Activated naive CD4-positive, alpha-beta T cell treated with anti-CD3 and anti-CD28 coated beads, Interleukin-2, amount 50 U/mL, for 16 hours (primary cell): ENCODE results near the gene GPR55.

Source experiments
- DNase-seq: peaks from one replicate; pipeline ENCODE4 v3.0.0-alpha.2; 2020

Gene GPR55

DNA sequence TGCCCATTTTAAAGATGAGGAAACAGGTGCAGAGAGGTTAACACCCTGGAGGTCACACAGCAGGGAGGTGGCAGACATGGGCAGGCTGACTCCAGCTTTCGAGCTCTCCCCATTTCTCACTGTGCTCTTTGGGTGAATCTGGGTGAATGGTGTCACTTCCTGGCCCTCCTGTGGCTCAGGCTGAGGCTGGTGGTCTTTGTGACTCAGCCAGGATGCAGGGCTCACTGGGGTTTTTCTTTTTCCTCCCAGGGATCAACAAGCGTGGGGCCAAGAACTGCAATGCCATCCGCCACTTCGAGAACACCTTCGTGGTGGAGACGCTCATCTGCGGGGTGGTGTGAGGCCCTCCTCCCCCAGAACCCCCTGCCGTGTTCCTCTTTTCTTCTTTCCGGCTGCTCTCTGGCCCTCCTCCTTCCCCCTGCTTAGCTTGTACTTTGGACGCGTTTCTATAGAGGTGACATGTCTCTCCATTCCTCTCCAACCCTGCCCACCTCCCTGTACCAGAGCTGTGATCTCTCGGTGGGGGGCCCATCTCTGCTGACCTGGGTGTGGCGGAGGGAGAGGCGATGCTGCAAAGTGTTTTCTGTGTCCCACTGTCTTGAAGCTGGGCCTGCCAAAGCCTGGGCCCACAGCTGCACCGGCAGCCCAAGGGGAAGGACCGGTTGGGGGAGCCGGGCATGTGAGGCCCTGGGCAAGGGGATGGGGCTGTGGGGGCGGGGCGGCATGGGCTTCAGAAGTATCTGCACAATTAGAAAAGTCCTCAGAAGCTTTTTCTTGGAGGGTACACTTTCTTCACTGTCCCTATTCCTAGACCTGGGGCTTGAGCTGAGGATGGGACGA, 47.1 kb downstream of the GPR55 start:
- DNase-seq = no peak

DNA sequence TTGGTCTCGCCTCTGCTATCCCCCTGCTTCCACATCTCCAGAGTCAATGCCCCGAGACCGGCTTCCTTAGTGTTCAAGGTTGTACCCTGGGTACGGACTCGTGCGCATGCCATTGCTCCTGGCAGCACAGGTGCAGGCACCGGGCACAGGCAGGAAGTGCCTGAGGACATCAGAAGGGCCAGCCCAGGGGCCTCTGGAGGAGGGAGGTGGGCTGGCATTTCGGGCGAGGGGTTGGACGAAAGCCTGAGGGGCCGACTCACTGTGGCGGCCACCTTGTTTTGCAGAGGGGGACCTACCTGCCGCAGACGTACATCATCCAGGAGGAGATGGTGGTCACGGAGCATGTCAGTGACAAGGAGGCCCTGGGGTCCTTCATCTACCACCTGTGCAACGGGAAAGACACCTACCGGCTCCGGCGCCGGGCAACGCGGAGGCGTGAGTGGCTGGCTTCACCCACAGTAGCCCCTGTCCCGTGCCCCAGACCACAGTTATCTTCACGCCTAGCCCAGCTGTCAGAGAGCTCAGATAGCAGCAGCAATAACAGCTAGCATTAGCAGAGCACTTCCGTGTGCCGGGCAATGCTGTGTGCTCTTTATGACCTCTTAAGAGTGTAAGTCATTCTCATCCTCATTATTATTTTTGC, 47.8 kb downstream of the GPR55 start:
- DNase-seq = no peak

DNA sequence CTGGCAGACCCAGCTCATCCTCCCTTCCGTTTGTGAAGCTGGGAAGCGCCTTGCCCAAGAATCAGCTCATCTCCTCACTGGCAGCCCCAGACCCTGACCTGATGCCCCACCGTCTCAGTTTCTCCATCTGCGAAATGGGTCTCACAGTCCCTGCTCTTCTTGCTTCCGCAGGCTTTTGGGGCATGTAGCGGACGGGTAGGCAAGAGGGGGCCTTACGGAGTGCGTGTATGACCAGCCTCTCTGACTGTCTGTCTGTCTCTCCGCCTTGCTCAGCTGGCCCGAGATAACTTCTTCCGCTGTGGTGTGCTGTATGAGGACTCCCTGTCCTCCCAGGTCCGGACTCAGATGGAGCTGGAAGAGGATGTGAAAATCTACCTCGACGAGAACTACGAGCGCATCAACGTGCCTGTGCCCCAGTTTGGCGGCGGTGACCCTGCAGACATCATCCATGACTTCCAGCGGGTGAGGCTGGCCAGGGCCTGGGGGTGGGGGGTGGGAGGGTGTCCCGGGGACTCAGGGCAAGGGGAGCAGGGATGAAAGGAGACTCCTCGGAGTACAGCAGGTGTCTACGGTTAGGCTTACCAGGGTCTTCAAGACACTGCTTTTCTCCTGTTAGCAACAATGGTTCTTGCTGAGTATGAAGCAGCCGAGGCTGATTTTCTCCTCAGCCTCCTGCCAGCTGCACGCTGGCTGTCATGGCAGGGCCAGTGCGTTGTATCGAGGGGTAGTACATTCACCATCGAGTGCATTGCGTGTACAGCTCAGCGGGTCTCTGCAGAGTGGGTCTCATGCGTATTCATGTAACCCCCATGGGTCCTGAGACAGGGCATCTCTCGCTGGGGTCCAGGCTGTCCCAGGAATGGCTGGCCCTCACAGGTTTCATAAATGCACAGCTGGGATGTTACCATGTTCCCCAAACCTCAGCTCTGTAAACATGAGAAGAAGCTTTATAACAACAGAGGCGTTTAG, 49.4 kb downstream of the GPR55 start:
- no peak for DNase-seq

DNA sequence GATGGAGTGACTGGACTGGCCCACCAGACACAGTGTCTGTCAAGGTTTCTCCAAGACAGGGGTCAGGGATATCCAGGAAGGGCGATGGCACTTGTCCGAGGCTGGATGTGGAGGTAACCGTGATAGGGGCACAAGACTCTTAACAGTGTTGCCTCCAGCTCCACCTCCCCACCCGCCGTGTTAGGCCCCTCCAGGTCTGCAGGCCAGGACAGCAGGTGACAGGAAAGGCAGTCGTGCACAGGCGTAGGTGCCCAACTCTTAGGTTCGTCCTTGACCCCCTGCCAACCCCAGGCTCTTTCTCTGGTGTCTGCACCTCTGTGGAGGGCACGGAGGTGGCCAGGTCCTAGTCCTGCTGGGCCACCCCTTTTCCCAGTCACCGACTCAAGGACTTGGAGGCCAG, 50.2 kb downstream of the GPR55 start:
- DNase-seq = no peak

DNA sequence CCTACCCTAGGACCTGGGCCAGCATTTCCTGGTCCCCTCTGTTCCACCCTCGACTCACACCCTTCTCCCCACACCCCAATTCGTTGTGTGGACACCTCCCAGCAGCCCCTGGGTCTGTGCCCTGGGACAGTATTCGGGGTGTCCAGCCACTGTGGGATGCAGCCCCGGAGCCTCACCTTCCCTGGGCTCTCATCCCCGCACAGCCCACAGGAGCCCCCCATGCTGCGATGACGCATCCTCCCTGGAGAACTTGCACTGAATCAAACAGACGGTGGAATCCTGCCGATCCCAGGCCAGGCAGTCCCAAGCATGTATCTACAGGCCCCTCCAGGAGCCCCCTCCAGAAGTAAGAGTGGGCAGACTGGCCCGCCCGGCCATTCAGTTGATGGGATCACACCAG, 50.6 kb downstream of the GPR55 start:
- DNase-seq = no peak

DNA sequence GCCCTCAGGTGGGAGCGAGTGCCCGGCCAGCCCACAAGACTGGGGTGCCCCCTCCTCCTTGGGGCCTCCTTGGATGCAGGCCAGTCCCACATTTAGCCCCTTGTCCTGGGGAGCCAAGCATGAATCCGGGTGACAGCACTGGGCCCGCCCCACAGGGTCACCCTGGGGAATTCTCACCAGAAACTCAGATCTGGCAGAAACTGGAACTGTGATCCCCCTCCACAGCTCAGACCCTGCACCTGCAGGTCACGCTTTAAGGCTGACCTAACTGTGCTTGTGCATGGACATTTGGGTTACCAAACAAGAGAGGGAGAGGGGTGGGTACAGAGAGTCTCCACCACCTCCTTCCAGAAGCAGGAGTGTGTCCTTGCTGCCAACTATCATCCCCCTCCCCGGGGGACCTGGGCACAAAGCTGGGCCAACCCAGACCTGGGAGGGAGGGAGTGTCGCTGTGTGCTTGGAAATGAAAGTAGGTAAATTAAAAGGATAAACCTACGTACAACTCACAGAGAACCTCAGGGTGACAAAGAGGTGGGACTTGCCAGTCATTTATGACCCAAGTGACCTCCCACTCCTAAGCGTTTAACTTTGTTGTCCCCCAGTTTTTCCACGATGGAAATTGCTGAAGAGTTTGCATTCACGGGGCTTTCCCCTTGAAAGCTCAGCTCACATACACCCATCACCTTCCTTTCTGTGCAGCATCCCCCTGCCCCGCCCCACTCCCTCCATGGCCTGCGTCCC, 51.2 kb downstream of the GPR55 start:
- no peak for DNase-seq

DNA sequence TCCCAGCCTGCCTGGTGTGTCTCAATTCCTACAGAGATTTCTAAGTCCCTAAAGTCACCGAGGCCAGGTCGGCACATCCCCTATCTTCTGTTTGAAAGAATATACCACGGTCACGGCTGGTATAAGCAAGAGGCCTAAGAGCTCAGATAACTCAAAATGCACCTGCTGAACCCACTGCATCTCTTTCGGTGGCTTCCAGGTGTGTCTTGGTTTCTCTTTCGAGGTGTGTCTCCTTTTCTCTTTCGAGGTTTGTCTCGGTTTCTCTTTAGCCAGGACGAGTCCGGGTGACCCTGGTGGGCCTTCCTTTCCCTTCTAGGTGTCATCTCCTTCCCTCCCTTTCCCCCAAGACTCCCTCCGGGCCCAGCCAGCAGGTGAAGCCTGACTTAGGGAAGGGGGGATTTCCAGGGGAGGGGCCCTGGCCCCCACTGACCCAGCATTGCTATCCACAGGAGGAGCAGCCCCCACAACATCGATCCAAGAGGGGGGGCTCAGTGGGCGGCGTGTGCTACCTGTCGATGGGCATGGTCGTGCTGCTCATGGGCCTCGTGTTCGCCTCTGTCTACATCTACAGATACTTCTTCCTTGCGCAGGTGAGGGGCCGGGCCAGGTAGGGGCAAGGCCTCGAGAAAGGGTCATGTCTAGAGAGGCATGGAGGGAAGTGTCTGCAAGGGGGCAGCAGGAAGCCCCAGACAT, 51.9 kb downstream of the GPR55 start:
- no peak for DNase-seq

DNA sequence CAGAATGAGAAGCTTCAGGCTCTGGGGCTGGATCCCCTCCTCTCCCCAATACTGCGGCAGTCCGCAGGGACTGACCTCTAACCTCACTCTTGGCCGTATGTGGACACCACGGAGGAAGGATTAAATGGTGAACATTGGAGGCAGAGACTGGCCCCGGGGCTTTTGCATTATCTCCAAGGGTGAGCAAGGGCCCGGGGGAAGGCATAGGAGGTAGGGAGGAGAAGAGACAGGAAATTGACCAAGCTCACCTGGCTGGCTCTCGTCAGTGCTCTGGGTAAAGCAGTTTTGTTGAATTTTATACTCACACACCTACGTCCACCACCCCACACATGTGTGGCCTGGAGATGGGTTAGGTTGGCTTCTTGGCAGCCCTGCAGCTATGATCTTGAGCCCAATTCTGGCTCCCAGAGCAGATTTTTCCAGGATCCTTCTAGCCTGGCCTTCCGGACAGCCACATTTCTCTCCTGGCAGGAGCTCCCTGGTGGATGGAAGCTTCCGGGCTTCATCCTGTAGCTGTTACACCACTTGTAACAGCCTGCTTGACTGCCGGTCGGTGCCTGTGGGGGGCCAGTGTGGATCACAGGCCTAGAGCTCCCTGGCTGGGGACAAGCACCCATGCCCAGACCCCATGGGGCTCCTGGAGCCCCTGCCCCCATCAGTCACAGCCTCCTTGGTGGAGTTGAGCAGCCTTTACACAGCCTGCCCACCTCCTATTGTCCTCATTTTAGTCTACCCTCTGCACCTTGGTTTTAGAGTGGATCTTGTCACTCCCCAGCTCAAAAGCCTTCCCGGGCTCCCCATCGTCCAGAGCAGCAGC, 52.7 kb downstream of the GPR55 start:
- no peak for DNase-seq

DNA sequence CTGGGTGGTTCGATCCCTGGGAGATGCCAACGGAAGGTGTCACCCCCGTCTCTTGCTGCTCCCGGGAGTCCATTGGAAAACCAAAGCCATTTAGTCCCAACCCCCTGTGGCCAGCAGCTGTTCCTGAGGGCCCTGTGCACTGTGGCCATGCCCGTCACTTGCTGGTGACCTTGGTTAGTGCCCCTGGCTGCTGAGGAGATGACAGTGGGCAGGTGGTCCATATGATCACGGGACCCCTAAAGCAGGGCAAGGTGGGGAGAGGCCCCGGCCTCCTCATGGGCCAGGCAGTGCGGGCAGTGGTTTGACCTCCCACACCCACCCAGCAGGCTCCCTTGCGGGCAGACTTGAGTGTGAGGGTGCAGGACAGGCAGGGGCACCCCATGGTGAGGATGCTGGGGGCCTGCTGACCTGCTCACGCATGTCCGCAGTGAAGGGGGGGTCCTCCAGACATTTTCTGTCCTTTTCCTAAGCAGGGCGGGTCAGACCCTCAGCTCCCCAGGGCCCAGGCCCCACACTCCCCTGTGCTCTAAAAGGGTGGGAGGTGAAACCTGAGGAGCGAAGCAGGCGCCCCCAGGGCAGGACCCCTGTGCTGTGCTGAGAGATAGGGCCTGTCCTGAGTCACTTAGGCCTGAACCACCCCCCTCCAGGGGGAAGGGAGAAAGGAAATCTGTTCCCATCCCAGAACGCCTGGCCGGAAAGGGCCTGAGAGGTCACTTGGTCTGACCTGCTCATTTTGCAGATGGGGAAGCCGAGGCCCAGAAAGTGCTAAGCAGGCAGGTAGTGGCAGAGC, 53.5 kb downstream of the GPR55 start:
- no peak for DNase-seq

DNA sequence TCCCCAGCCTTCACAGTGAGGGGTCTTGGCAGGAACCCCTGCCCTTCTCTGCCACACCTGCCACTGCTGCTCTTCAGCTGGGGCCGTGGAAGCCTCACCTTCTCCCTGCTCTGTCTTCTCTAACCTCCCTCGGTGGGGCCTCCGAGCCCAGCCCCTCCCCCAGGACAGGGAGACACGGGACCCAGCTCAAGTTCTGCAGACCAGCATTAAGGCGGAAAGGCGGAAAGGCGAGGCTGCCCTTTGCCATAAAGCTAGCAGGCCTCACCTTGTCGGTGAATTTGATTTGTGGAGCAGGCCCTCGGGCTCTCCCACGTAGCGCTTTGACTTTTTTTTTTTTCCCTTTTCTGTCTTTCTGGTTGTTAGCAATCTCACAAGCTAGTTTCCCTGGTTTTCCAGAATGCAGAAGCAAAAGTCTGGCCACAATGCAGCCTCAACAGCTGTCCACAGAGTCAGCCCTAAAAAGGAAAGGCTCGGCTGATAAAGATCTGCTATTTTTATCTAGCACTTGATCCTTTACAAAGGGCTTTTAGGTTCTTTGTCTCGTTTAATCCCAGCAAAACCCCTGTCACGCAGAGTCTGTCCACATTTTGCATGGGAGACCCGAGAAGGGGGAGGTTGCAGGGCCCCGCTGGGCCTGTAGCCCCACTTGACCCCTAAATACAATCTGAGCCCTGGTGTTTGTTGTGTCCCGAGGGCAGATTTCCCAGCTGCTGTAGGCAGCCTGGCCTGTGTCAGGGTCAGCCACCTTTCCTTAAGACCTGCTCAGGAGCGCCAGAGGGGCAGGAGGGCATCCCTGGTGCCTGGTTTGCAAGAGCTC, 54.3 kb downstream of the GPR55 start:
- DNase-seq = no peak

DNA sequence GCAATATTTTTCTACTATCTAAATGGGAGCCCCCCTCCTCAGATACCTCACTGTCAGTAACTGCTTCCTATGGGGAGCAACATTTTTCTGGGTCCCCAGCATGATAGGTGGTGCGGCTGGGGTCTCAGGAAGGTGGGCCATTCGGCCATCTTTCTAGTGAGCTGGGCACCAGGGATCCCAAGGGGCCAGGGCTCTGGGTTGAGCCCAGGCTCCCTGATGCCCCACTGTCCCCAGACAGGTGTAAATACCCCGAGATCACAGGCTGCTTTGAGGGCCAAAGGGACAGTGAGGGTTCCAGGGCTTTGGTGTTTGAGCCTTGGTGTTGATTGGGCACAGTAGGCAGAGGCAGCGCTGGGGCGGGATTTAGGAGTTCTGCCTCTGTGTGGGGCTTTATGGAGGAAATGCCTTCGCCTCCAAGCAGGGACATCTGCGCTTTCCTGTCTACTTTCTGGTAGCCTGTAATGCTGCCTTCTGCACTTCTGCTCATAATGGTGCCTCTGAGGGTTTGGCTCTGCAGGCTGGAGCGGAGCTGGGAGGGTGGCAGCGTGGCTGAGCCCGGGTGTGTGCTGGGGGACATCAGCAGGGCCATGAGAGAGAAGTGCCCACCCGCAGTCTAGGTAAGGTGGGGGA, 55.0 kb downstream of the GPR55 start:
- no peak for DNase-seq

DNA sequence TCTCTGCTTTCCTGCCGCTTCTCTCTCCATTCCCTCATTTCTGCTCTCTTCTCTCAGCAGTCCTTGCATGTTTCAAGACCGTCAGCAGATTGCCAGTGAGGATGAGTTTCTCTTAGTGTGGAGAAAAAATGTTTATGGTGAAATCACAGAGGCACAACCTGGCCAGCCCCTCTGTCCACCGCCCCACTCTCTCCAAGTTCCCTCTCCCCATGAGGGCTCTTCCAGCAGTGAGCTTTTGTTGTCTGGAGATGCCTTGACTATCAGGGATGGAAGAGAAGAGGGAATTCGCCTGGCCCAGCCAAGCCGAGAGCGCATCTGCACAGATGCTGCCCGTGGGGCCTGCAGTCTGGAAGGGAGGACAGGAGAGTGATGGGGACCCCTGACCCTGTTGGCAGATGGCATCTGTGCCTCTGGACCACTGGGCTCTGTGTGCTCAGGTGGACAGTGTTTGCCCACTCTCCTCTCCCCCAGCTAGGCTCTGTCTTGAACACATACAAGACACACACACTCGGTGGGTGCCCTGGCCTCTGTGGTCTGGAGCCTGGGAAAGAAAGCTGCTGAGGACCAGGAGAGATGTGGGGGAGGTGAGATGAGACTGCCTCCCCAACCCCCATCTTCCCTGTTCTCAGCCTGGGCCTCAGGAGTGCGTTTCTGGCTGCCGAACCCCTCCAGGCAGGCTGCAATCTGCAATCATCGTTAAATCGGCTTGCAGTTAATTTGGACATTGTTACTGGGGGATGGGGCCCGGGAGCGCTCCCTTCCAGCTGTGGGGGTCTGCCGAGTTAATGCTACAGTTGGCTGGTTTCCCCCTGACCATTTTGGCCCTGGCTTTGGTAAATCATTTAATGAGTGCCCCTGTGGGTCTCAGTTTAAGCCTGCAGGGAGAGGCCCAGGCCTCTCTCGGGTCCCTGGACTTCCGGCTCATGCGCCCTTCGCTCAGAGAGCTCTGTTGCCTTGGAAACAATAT, 55.8 kb downstream of the GPR55 start:
- DNase-seq = no peak

DNA sequence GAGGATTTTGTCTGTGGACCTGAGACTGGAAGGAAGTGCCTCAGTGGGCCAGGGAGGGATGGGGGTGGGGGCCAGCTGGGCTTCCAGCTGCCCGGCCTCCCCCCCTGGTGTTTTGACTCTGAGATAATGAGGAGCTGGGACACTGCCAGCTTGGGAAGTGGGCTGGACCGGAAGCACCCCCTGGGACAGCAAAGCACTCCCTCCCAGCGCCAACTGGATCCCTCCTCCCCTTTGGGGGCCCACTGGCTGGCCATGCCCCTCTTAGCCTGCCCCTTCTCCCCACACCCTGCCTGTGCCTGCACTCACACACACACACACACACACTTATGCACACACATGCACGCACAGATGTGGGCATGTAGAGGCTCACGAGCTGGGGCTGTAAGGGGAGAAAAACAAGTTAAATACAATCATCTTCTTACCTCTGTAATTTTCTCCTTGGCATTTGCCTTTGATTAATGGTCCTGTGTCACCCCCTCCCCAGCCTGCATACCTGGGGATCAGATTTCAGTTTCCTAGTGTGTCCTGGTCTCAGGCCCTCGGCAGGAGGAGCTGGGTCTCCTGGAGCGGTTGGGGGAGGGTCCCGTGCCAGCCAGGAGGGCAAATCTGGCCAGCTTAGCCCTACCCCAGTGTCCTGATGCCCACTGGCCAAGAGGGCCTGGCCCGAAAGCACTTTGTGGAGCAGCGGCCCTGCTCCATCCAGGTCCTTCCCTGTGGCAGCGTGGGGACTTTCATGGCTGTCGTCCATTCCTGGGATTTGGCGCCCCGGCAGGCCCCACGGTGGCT, 56.7 kb downstream of the GPR55 start:
- DNase-seq = no peak

DNA sequence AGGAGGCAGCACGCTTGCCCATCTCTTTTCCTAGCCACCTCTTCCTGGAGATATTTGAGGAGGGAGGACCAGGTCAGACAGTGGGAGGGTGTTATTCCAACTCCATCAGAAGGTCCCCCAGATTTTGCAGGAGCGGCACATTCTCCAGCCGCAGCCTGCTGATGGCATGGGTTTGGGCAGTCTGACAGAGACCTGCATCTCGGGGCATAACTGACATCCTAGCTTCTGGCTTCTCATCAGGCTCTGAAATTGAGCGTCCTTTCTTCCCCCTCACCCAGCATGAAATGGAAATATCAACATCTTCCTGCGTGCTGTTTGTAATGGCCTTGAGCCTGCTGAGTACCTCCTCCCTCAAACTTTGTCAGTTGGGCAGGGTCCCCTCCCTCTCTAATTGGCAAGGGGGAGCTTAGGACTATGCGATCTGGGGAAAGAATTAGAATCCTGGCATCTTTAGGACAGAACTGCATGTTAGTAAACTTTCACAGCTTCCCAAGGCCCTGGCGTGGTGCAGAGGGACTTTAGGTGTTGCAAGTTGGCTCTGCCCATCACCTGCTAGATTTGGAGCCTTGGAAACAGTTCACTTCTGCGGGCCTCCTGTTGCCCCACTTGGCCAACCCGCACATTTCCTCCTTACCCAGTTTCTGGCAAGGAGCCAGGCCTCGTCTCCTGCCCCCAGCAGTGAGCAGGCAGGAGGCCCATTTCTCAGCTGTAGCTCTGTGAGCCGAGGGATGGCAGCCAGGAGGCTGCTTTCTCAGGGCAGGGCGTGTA, 58.1 kb downstream of the GPR55 start:
- peak; percentile 48 for DNase-seq

DNA sequence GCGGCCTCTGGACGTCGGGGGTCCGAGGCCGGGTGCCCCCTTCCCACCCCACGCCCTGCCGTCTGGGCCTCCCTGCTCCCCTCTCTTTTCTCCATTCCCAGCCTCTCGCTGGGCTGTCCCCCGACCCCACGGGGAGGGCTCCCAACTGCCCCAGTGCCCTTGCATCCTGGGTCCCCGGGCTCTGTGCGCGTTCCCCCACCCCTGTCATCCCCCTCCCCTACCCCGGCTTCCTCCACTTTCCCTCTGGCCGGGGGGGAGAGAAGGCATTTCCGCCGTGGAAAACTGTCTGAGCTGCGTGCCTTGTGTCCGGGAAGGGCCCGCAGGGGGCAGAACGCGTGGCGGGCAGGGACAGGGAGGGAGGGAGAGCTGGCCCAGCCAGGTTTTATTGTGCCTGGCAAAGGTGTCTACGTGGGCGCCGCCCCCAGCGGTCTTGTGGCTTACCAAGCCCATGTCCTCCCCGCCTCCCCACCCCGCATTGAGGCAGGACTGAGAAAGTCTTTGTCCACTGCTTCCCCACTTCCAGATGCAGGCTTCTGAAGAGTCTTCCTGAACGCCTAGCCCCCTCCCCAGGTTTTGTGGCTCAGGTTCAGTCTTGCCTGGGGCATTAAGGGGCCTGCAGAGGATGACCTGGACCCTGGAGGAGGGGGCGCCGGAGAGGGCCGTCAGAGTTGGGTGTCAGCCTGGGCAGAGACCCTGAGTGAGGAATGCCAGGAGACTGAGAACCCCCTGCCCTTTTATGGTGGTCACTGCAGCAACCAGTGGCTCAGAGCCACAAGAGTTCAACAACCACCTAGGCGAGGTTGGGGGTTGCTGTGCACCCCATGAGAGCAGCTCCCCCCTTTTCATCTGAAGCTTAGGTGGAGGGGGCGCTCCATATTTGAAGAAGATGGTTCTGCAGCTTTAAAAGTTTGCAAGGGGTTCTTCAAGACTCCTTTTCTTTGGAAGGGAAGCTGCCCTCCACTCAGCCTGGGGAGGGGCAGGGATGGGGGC, 59.0 kb downstream of the GPR55 start:
- no peak for DNase-seq
